ENCODE measurements around the gene ROBO2.
"Not testable (repeated sequence)": the region's sequence is repeated elsewhere in the genome, so short reads cannot be mapped to it uniquely, and the experiment has no call there.

Gene ROBO2

GRCh38 chr3:77348244-77348855 is 308.5 kb downstream of the ROBO2 start:
- DNase-seq: no peak

DNA sequence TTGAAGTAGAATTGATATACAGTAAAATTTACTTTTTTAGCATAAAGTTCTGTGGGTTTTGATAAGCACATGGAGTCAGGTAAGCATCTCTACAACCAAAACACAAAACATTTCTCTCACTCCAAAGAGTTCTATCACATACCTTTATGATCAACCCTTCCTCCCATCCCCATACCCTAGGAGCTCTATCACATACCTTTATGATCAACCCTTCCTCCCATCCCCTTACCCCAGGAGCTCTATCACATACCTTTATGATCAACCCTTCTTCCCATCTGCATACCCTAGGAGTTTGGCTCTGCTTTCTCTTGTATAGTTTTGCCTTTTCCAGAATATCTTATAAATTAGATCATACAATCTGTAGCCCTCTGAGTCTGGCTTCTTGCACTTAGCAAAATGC is 315.1 kb downstream of the ROBO2 start:
- DNase-seq: no peak

DNA sequence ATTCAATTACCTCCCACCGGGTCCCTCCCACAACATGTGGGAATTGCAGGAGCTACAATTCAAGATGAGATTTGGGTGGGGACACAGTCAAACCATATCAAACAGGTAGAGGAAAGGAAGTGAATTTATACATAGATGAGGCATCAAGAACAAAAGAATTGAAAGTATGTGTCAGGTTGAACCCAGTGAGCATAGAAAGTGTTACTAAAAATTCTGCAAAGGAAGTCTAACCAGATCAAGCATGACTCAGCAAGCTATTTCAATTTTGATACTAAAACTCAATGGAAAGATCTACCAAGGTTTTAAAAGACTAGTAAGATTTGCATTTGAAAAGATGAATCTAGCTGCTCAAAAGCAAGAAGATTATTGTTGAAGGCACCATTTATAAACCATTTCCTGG is 323.0 kb downstream of the ROBO2 start:
- DNase-seq: no peak

DNA sequence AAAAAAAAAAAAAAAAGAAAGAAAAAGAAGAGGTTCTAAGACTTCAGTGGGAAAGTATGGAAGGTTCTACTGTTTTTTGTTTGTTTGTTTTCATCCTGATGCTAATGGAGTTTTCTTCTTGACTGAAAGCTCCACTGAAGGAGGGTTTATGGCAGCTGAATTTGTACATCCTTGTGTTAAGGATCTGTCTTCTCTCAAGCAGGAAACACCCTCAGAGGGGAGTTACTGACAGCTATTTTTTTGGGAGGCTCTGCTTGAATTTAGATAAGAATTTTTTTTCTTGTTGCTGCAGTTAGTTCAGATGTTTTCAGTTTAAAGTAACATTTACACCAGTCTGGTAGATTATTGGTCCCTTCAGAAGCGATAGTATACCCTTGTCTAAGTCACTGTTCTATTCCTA is 325.3 kb downstream of the ROBO2 start:
- DNase-seq: no peak

GRCh38 chr3:77370413-77370812 is 330.5 kb downstream of the ROBO2 start:
- DNase-seq: no peak

DNA sequence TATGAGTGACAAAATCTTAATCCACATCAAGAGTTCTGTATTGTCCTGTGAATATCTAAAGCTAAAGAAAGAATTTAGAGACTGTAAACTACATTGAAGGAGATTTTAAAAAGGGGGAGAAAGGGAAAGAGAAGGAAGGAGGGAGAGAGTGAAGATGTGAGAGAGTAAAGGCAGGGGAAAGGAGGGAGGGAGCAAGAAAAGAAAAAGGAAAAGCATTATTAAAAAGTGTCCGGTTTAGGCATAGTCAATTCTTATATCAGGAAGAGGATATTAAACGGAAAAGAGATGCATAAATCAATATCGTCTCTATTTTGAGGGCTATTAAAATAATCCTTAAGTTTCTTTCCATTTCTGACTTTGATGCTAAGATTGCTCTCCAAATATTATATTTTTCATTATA is 332.1 kb downstream of the ROBO2 start:
- DNase-seq: no peak

DNA sequence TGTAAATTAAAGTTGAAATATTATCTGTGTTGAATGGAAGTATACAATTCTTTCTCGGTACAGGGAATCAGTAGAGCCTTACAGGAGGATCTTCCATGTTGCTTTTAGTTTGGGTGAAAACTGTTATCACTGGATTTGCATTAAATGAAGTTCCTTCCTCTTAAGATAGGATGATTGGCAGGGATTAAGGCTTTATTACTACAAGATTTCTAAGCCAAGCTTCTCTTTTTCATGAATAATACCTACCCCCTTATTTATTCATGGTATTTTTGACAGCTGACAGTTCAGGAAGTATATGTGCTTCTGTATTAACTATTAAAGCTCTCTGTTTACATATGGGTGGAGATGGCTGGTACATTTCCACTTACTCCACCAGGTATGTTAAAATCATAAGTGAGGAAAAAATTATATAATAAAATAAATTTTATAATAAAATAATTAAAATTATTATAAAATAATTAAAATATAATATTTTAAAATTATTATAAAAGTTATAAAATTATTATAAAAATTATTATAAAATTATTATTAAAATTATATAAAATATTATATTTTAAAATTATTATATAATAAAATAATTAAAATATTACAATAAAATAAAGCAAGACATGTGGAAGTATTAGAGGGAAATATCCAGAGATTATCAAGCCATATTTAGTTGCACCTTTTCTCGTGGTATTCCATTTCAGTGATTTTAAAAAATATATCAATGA is 332.9 kb downstream of the ROBO2 start:
- no peak for DNase-seq

- DNase-seq: no peak
Observed at GRCh38 chr3:77373619-77374018, 333.7 kb downstream of the ROBO2 start.

GRCh38 chr3:77376511-77376910 is 336.6 kb downstream of the ROBO2 start:
- DNase-seq: no peak

- DNase-seq: no peak
Observed at GRCh38 chr3:77377717-77378116, 337.8 kb downstream of the ROBO2 start.

DNA sequence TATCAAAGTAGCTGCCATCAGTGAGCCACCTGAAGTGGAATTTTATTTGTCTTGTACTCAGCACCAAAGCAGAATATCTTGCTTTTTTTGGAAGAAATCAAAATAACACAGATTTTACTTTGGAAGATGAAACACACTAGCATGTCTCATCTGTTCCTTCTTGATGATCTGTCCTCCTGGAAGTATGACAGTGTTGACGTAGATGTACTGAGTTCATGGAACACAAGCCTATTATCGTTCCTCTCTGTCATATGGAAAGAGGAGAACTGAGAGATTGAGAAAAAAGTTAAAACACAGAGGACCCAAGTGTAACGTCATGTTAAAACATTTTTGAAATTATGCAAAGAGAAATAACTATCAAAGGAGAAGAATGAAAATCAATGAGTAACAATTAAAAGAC is 340.2 kb downstream of the ROBO2 start:
- no peak for DNase-seq

DNA sequence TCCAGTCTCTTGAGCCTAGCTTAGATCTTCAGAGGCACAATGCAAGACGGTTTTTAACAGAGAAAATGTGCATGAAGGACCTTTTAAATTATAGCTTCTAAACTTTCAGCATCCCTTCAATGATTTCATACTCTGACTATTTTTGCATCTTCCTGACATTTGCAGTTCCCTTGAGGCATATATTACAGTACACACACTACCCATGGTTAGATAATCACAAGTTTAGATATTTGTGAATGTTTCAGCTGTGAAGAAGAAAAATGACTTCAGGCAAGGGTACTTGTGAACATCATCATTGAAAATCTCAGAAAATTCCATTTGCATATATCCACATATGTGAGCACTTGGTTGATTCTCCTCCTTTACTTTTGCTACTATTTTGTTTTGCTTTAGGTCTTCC is 341.5 kb downstream of the ROBO2 start:
- no peak for DNase-seq

GRCh38 chr3:77392181-77392580 is 352.3 kb downstream of the ROBO2 start:
- DNase-seq: no peak

- DNase-seq: no peak
Observed at GRCh38 chr3:77394046-77394445, 354.1 kb downstream of the ROBO2 start.

DNA sequence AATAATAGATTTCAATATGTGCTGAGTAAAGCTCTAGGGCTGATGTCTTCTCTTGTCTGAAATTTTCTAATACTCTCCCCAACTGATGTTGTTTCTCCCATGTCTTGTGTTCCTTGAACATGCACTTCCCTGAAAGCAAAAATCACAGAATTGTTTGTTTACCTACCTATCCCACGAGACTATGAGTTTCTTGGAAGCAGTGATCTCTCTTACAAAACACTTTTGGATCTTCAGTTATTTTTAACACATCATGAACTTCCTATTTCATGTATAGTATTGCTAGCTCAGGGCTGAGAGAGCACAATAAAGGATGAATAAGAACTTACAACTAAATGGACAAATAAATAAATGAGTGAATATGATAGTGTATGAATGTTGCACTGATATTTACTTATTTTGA is 365.0 kb downstream of the ROBO2 start:
- DNase-seq: no peak

- no peak for DNase-seq
Observed at GRCh38 chr3:77407441-77407840, 367.5 kb downstream of the ROBO2 start.

- not testable (repeated sequence) for DNase-seq
Observed at GRCh38 chr3:77410334-77410733, 370.4 kb downstream of the ROBO2 start.

GRCh38 chr3:77411334-77411733 is 371.4 kb downstream of the ROBO2 start:
- DNase-seq: no peak

DNA sequence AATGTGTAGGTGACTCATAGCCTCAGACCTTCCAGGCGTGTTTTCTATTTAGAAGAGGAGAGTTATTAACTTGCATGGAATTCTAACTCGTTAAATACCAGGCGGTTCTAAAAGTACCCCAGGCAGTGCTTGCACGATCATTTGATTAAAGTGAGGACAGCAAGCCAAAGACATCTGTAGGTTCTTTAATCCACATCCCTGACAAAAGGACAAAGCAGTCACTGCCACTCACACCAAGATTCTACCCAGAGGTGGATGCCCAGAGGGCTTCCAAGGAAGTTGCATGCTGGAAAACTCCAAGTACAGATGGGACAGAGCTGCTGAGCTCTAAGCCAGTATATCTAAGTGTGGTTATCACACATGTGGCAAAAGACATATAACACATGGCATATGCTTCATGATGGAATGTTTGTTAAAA is 372.1 kb downstream of the ROBO2 start:
- no peak for DNase-seq

DNA sequence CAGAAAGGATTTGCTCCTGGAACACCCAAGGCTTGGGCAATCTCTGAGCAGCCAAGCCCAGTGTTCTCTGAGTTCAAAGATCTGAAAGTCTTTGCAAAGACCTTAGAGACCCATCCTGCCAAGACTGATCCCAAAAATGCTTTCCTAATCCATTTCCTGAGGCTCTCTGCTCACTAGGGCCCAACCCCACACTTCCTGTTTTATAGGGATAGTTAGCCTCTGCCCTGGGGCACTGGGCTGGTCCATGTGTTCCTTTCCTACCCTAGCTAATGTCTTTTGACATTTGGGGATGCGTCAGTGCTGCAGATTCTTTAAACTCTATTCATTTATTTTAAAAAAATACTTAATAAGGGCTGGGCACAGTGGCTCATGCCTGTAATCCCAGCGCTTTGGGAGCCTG is 372.7 kb downstream of the ROBO2 start:
- DNase-seq: no peak

- DNase-seq: no peak
Observed at GRCh38 chr3:77414881-77415280, 375.0 kb downstream of the ROBO2 start.

DNA sequence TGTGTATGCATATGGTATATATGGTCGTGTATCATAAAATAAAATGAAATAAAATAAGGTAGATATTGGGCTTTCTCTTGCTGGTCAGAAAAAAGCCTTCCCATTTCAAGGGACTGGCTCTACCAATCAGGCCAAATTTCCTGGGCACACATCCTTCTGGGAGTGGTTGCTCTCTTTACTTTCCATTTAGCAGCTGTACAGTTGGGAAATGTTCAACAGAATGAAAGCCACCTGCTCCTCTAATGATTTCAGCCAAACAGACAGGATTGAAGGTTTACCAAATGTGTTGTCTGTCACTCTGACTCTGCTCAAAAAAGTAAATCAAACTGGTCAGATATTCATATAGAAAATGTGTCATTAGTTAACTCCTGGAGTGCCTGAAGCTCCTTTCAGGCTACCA is 380.4 kb downstream of the ROBO2 start:
- no peak for DNase-seq

GRCh38 chr3:77421916-77422315 is 382.0 kb downstream of the ROBO2 start:
- no peak for DNase-seq

- no peak for DNase-seq
Observed at GRCh38 chr3:77426531-77426930, 386.6 kb downstream of the ROBO2 start.

- DNase-seq: no peak
Observed at GRCh38 chr3:77427528-77427927, 387.6 kb downstream of the ROBO2 start.

Data from stimulated activated CD4-positive, alpha-beta T cell treated with anti-CD3 and anti-CD28 coated beads, Interleukin-15, amount 100 ng/mL, for 24 hours (primary cell).